HG03460 (cell line): ENCODE data around the gene ORAI3.
A peak's percentile ranks its signal among the peaks of the same experiment; 100 is the strongest.

Experiments
- ATAC-seq: cut with Tn5 transposase; IDR thresholded peaks from one replicate; pipeline ENCODE4 v1.9.1; 2021; ENCODE audit not compliant: unreplicated experiment

ORAI3 gene

DNA sequence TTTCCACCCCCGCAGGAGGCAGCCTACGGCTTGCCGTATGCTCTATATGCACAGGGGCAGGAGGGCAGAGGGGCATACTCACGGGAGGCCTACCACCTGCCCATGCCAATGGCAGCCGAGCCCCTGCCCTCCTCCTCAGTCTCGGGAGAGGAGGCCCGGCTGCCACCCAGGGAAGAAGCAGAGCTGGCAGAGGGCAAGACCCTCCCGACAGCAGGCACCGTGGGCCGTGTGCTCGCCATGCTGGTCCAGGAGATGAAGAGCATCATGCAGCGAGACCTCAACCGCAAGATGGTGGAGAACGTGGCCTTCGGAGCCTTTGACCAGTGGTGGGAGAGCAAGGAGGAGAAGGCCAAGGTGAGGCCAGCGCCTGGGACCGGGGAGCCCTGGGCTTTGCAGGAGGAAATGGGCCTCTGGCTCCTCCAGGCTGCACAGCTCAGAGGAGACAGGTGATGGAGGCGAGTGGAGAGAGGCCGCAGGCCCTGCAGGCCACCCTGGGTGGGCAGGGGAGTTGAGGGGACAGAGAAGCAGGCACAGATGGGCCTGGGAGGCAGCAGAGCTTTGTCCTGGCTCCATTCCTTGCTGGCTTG lies 17.3 kb downstream of the ORAI3 start:
- ATAC-seq, result no peak

DNA sequence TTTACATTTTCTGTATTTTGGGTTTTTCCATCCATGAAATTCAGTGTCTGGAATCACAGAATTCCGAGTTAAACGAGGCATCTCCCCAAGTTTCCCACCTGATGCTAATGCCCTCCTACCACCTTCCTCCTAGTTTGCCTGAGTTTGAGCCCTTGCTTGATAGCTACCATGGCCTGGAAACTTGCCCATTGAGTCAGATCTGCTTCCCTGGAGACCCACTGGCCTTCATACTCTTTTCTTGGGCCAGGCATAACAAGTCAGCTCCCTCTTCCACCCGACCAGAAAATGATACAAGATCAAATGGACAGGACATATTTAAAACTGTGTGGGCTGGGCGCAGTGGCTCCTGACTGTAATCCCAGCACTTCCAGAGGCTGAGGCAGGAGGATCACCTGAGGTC lies 18.9 kb downstream of the ORAI3 start:
- no peak for ATAC-seq

DNA sequence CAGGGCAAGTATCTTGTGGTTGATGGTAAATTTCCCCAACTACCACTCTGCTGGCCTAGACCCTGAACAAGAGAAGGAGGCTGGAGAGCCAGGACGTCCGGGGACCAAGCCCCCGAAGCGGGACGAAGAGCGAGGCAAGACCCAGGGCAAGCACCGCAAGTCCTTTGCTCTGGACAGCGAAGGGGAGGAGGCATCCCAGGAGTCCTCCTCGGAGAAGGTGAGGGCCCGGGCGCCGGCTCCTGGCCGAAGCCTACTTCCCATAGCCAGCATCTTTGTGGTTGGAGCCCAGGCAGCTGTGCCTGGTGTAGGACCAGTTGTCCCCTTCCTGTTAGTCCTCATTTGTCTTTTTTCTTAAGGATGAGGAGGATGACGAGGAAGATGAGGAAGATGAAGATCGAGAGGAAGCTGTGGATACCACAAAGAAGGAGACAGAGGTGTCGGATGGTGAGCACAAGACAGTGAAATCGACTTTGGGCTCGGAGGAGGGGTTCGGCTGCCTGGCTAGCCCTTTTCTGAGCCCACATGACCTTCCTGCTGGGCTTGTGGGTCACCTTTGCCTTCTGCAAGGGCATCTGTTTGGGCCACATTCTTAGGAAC lies 20.5 kb downstream of the ORAI3 start:
- ATAC-seq, result no peak

DNA sequence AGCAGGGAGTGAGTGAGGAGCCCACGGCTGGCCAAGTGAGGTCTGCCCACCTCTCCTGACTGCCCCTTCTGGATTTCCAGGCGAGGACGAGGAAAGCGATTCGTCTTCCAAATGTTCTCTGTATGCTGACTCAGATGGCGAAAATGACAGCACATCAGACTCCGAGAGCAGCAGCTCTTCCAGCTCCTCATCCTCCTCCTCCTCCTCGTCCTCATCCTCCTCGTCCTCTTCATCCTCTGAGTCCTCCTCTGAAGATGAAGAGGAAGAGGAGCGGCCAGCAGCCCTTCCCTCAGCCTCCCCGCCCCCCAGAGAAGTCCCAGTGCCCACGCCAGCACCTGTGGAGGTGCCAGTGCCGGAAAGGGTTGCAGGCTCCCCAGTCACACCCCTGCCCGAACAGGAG lies 22.4 kb downstream of the ORAI3 start:
- ATAC-seq, result no peak

DNA sequence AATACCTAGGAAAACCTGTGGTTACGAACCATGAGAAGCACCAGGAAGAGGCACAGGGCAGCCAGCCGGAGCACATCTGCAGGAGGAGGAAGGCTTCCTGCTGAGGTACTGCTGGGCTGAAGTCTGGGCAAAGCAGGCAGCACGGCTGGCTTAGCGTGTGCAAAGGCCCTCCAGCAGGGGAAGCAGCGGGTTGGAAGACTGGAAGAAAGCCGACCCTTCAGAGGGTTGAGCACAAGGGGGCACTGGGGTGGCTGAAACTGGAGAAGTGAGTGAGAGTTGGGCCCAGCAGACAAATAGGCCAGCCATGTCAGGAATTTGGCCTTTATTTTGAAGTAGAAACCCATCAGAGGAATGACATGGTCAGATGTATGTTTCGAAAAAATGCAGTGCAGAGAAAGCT lies 24.0 kb downstream of the ORAI3 start:
- no peak for ATAC-seq

DNA sequence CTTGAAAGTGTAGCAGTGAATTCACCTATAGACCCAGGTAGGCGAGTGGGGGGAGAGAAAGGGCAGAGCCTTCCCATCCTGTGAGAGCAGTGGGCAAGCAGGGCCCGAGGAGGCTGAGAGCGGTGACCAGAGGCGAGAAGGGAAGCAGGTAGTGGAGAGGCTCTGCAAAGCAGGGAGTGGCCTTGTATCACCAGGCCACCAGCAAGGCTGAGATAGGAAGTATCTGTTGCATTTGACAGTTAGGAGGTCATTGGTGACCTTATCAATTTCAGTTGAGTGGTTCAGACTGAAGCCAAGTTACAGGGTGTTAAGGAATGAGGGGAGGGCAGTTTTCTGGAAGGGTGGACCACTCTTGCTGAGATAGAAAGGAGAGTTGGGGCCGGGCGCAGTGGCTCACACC lies 25.5 kb downstream of the ORAI3 start:
- no peak for ATAC-seq

DNA sequence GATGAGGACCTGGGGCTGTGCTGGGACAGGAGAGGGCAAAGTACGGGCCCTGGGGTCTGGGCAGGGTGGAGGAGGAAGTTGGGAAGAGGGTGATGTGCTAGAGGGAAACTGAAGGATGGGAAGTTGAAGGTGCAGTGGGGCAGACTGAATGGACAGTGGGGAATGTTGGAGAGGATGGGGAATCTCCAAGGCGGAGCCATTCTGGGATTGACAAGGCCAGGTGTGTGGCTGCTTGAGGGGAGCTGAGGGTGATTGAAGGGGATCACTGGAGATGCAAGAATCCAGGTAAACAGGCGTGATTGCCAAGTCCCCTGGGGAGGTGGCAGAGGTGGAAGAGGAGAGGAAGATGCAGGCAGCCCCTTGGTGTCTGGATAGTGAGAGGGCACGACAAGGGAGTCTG lies 27.6 kb downstream of the ORAI3 start:
- ATAC-seq, result no peak

DNA sequence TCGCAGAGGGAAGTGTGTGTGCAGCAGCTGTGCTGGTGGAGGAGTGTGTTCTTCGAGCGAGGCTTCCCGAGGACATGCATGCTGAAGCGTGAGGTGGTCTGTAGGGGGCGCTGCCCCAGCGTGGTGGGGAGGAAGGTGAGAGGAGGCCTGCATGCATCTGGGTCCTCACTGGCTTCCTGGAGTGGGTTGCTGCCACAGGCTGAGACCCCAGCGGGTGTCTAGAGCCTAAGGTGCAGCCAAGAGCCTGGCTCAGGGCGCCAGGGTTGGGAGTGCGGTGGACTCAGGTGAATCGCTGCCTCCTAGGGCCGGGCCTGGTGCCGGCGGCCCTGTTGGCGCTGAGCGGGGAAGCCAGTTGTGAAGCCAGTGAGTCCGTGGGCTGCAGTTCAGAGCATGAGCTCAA lies 28.6 kb downstream of the ORAI3 start:
- ATAC-seq, result no peak

DNA sequence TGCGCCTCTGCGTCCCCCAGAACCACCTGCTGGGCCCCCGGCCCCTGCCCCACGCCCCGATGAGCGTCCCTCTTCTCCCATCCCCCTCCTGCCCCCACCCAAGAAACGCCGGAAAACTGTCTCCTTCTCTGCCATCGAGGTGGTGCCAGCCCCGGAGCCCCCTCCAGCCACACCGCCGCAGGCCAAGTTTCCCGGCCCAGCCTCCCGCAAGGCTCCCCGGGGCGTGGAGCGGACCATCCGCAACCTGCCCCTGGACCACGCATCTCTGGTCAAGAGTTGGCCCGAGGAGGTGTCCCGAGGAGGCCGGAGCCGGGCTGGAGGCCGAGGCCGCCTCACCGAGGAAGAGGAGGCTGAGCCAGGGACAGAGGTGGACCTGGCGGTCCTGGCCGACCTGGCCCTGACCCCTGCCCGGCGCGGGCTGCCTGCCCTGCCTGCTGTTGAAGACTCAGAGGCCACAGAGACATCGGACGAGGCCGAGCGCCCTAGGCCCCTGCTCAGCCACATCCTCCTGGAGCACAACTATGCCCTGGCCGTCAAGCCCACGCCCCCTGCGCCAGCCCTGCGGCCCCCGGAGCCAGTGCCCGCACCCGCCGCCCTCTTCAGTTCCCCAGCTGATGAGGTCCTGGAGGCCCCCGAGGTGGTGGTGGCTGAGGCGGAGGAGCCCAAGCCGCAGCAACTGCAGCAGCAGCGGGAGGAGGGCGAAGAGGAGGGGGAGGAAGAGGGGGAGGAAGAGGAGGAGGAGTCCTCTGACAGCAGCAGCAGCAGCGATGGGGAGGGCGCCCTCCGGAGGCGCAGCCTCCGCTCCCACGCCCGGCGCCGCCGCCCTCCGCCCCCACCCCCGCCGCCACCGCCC lies 30.5 kb downstream of the ORAI3 start:
- no peak for ATAC-seq

DNA sequence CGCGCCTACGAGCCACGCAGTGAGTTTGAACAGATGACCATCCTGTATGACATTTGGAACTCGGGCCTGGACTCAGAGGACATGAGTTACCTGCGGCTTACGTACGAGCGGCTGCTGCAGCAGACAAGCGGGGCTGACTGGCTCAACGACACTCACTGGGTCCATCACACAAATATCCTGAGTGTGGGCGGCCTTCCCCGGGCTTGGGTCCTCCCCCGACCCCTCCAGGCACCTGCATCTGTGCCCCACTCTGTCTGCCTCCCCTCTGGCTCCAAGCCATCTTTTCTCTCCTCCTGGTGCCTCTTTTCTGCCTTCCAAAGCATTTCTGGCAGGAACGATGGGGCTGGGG lies 31.1 kb downstream of the ORAI3 start:
- ATAC-seq, result no peak

DNA sequence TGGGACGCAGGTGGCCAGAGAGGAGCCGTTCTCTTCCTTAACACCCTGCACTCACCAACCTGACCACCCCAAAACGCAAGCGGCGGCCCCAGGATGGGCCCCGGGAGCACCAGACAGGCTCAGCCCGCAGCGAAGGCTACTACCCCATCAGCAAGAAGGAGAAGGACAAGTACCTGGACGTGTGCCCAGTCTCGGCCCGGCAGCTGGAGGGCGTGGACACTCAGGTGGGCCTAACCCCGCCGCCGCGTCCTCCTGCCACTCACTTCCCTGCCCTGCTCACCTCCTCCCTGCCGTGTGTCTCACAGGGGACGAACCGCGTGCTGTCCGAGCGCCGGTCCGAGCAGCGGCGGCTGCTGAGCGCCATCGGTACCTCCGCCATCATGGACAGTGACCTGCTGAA lies 31.6 kb downstream of the ORAI3 start:
- ATAC-seq, result no peak

DNA sequence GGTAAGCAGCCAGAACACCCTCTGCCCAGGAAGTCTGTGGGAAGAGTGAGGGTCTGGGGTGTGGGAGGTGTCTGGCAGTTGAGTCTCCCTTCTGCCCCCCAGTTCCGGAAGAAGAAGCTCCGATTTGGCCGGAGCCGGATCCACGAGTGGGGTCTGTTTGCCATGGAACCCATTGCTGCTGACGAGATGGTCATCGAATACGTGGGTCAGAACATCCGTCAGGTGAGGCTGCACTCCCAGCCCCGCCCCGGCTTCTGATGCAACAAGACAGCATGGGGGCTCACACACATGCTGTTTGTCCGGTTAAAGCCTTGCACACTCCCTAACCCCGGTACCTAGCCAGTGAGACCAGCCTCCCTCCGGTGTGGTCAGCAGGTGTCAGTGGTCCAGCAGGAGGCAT lies 32.1 kb downstream of the ORAI3 start:
- no peak for ATAC-seq

DNA sequence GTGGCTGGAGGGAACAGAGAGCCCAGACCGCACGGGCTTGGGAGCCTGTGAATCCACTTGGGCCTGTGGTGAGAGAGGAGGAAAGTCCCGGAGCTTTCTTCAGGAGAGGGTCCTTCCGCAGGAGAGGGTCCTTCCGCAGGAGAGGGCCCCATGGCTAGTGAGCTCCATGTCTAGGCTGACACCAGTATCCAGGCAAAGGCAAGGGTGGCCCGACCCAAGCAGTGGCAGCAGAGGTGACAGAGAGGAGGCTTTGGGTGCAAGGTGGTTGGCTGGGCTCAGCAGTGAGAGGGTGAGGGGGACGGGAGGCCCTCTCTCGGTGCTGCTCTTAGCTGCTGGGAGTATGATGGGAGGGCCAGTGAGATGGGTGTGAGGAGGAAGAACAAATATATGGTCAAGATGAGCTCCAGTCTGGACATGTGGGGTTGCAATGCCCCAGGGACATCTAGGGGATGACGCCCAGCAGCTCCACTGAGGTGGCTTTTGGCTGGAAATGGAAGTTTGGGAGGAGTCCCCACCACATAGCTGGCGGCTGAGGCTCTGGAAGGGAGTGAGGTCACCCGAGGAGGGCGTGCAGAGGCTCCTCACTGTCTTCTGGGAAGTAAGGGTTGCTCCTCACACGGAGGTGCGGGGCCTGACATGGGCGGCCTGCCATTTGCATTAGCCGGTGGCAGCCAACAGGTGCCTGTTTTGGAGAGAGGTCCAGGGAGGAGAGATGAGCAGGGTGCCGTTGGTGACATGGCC lies 33.9 kb downstream of the ORAI3 start:
- ATAC-seq, result no peak

DNA sequence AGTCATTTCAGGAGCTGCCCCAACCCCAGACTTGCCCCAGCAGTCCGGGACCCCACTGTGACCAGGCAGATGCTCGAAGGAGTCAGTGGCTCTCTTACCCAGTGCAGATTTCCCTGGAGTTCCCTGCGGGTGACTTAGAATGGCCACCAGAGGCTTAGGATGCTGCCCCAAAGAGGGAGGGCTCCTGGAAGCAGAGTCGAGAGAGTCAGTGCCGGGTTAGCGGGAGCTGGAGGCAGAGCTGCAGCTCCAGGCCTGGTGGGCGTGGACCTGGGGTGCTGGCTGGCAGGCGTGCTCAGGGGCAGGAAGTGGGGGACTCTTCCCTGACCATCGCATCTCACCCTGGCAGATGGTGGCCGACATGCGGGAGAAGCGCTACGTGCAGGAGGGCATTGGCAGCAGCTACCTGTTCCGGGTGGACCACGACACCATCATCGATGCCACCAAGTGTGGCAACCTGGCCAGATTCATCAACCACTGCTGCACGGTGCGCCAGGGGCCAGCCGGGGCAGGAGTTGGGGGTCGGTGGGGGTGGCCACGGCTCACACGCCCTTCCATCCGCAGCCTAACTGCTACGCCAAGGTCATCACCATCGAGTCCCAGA lies 34.5 kb downstream of the ORAI3 start:
- ATAC-seq, result no peak

DNA sequence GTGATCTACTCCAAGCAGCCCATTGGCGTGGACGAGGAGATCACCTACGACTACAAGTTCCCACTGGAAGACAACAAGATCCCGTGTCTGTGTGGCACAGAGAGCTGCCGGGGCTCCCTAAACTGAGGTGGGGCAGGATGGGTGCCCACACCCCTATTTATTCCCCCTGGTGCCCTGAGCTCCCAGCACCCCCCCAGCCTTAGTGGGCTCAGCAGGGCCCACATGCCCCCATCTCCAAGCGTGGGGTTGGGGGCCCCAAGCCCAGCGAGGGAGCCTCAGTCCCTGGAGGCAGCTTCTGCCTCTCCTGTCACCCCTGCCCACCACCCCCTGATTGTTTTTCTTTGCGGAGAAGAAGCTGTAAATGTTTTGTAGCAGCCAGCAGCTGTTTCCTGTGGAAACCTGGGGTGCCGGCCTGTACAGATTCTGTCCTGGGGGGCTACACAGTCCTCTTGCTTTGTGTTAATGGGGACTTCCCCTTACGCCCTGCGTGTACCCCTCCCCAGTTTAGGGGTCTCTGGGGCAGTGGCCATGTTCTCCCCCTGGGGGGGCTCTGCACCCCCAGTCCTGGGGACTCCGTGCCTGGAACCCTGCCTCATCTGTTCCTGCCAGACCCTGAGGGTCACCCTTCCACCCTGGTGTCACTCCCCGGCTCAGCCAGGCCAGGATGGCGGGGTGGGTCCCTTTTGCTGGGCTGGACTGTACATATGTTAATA lies 35.2 kb downstream of the ORAI3 start:
- ATAC-seq, result no peak

DNA sequence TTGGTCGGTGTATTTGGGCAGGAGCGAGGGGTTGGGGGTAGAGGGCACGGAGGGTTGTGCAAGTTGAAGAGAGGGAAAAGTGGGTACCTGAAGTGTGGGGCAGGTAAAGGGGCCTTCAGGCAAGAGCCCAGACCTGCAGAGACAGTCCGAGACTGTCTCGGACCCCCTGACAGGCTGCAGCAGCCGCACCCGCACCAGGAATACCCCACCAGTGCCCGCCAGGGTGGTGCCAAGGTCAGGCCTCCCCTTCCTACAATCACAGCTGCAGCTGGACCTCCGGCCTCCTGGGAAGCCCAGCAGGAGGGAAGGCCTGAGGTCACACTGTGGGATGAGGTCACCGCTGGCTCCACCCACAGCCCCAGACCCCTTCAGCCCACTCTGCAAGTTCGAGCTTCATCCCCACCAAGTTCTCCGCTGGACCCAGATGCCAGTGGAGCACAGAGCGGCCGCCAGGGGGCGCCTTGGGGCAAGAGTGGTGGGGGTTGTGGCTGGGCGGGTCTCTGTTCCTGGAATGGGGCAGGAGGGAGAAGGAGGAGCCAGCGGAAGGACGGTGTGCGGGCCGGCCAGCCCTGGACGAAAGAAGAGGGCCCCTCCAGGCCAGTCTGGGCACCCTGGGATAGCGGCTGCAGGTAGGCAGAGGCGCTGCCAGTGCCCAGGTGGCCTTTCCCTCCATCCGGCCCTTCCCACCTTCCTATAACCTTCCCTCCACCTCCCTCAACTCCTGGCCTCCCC lies 36.0 kb downstream of the ORAI3 start, which contains the start of gene HSD3B7:
TSS of gene HSD3B7 (plus strand) at position 539 of the 732 bp plus-strand sequence. CDS start 452 bp downstream, outside the sequence.
- peak; percentile 50 for ATAC-seq

DNA sequence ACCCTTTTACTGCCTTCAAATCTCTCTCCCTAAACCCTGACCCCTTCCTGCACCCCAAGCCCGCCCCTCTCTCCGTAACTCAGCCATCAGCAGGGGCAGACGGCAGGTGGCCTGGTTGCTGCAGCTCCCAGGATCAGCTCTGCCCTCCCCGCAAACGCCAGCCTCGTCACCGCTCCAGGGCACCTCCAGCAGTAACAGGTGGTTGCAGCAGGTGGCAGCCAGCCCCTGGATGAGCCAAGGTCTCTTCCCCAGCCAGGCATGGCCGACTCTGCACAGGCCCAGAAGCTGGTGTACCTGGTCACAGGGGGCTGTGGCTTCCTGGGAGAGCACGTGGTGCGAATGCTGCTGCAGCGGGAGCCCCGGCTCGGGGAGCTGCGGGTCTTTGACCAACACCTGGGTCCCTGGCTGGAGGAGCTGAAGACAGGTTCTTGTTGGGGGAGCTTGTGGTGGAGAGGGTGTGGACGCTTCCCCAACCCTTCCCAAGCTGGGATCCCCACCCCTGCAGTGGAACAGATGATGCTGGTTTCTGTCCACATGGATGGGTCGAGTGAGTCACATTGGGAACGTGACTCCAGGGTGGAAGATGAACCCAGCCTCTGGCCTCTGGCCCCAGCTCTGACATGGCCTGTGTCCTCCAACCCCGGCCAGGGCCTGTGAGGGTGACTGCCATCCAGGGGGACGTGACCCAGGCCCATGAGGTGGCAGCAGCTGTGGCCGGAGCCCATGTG lies 36.7 kb downstream of the ORAI3 start:
- ATAC-seq, result no peak

DNA sequence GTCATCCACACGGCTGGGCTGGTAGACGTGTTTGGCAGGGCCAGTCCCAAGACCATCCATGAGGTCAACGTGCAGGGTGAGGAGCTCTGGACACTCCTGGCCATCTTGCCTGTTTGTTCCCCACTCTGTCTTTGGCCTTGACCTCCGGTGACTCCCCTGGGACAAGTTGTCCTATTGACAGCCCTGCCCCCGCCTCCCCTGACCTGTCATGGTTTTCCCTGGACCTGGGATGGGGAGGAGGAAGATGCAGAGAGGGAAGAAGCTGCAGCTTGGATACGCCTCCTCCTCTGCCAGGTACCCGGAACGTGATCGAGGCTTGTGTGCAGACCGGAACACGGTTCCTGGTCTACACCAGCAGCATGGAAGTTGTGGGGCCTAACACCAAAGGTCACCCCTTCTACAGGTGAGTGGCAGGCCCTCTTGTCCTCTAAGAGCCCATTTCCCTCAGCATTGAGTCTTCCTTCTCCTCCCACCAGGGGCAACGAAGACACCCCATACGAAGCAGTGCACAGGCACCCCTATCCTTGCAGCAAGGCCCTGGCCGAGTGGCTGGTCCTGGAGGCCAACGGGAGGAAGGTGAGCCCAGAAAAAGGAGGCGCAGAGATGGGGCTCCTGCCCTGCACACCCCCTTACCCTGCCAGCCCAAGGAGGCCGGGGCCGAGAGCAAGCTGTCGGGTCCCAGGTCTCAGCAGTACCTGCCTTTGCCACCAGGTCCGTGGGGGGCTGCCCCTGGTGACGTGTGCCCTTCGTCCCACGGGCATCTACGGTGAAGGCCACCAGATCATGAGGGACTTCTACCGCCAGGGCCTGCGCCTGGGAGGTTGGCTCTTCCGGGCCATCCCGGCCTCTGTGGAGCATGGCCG lies 37.5 kb downstream of the ORAI3 start:
- no peak for ATAC-seq
